HepG2 (cell line): ENCODE results near the gene SLIT1. TPM values are rescaled to one million over a fixed set of nuclear protein-coding genes. Genes with fewer than 3 reads are reported as not detected.

Experiments
- LCORL ChIP-seq, 2 experiments: fragments of 450-650 bp in 1 of 2; sonication (generic) in 1 of 2; formaldehyde crosslinking in 1 of 2; IDR thresholded peaks; 2 replicates each; pipeline versions ENCODE4 v1.5.0 to v1.6.1; 2017 to 2020; ENCODE audit warnings: antibody characterized with exemption in 1 of 2, missing genetic modification reagents in 1 of 2
- MTERF4 ChIP-seq: sonication (generic); formaldehyde crosslinking; IDR thresholded peaks from 2 replicates; pipeline ENCODE4 v1.8.0; 2023; ENCODE audit warnings: mild to moderate bottlenecking, missing genetic modification reagents
- NAIF1 ChIP-seq: sonication (generic); formaldehyde crosslinking; IDR thresholded peaks from 2 replicates; pipeline ENCODE4 v1.5.0; 2020; ENCODE audit warnings: mild to moderate bottlenecking, missing genetic modification reagents, borderline replicate concordance
- PHF5A ChIP-seq: IDR thresholded peaks from one replicate; pipeline ENCODE4 v1.6.1; 2018; ENCODE audit warnings: low read depth, missing genetic modification reagents; ENCODE audit not compliant: unreplicated experiment
- SMAD9 ChIP-seq: sonication (generic); formaldehyde crosslinking; IDR thresholded peaks from 2 replicates; pipeline ENCODE4 v1.5.1; 2020; ENCODE audit warnings: mild to moderate bottlenecking, missing genetic modification reagents
- TARDBP ChIP-seq: sonication (generic); formaldehyde crosslinking; IDR thresholded peaks from 2 replicates; pipeline ENCODE4 v1.8.0; 2022; ENCODE audit warnings: mild to moderate bottlenecking, missing genetic modification reagents
- ZBTB44 ChIP-seq: sonication (generic); formaldehyde crosslinking; IDR thresholded peaks from 2 replicates; pipeline ENCODE4 v1.4.0; 2020; ENCODE audit warnings: missing genetic modification reagents
- ZNF570 ChIP-seq: sonication (generic); formaldehyde crosslinking; IDR thresholded peaks from 2 replicates; pipeline ENCODE4 v1.4.0; 2020; ENCODE audit warnings: mild to moderate bottlenecking, missing genetic modification reagents, borderline replicate concordance
- ZNF615 ChIP-seq: sonication (generic); formaldehyde crosslinking; IDR thresholded peaks from 2 replicates; pipeline ENCODE4 v1.5.0; 2020; ENCODE audit warnings: mild to moderate bottlenecking, missing genetic modification reagents, borderline replicate concordance
- ZNF644 ChIP-seq: IDR thresholded peaks from 2 replicates; pipeline ENCODE4 v1.6.1; 2016; ENCODE audit warnings: low read depth
- ZSCAN29 ChIP-seq: sonication (generic); formaldehyde crosslinking; conservative IDR thresholded peaks from 2 replicates; pipeline ENCODE4 v1.4.0; 2020; ENCODE audit warnings: mild to moderate bottlenecking, missing genetic modification reagents
- polyA plus RNA-seq, 8 experiments: library from polyadenylated mRNA; depleted of rRNA in 3 of 8; stranded (reverse) in 7 of 8; unstranded in 1 of 8; fragments of >200 nt; fragmentation: Illumina TruSeq in 4 of 8; extraction: Trizol in 4 of 8; gene quantifications; 2 replicates each; pipeline versions ENCODE4 v1.2.1 to v1.2.3, GENCODE V29; 2011 to 2016; ENCODE audit warnings: low read depth in 4 of 8, missing spikeins in 1 of 8, mixed read lengths in 1 of 8; ENCODE audit not compliant: insufficient read depth in 1 of 8
- total RNA-seq, 5 experiments: library from RNA; depleted of rRNA; stranded (reverse); fragments of >200 nt; fragmentation: Illumina TruSeq; extraction: Trizol; gene quantifications; 2 replicates each; pipeline ENCODE4 v1.2.3, GENCODE V29; 2016; ENCODE audit warnings: low read depth in 1 of 5
- TF ChIP-seq, protein P1 (sequence below): sonication (generic); formaldehyde crosslinking; IDR thresholded peaks from 2 replicates; pipeline ENCODE4 v1.5.1; 2020; ENCODE audit warnings: missing genetic modification reagents, mild to moderate bottlenecking, borderline replicate concordance
- TF ChIP-seq, protein P2 (sequence below): sonication (generic); formaldehyde crosslinking; IDR thresholded peaks from 2 replicates; pipeline ENCODE4 v1.4.0; 2020; ENCODE audit warnings: missing genetic modification reagents, mild to moderate bottlenecking, borderline replicate concordance
- TF ChIP-seq, protein P3 (sequence below): sonication (generic); formaldehyde crosslinking; IDR thresholded peaks from 2 replicates; pipeline ENCODE4 v1.4.0; 2020; ENCODE audit warnings: missing genetic modification reagents
- TF ChIP-seq, protein P4 (sequence below): sonication (generic); formaldehyde crosslinking; IDR thresholded peaks from 2 replicates; pipeline ENCODE4 v1.4.0; 2020; ENCODE audit warnings: mild to moderate bottlenecking, missing genetic modification reagents, borderline replicate concordance

Gene SLIT1
- total and polyA plus RNA-seq, 2 of the 13 experiments (the other 11 are each of a cell fraction or from before 2014, with no cell fraction given) = 0.09 to 0.33 TPM

GRCh38 chr10:97188261-97188711, 2.5 kb upstream of the SLIT1 start (continued):
- TF ChIP-seq, protein P1, sequence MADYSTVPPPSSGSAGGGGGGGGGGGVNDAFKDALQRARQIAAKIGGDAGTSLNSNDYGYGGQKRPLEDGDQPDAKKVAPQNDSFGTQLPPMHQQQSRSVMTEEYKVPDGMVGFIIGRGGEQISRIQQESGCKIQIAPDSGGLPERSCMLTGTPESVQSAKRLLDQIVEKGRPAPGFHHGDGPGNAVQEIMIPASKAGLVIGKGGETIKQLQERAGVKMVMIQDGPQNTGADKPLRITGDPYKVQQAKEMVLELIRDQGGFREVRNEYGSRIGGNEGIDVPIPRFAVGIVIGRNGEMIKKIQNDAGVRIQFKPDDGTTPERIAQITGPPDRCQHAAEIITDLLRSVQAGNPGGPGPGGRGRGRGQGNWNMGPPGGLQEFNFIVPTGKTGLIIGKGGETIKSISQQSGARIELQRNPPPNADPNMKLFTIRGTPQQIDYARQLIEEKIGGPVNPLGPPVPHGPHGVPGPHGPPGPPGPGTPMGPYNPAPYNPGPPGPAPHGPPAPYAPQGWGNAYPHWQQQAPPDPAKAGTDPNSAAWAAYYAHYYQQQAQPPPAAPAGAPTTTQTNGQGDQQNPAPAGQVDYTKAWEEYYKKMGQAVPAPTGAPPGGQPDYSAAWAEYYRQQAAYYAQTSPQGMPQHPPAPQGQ (CRISPR knock-in tag) = no peak
- TF ChIP-seq SMAD9 (CRISPR knock-in tag) = no peak
- no peak for TF ChIP-seq NAIF1
- no peak for TF ChIP-seq ZNF615
- TF ChIP-seq TARDBP (CRISPR knock-in tag) = no peak
- TF ChIP-seq, protein P2, sequence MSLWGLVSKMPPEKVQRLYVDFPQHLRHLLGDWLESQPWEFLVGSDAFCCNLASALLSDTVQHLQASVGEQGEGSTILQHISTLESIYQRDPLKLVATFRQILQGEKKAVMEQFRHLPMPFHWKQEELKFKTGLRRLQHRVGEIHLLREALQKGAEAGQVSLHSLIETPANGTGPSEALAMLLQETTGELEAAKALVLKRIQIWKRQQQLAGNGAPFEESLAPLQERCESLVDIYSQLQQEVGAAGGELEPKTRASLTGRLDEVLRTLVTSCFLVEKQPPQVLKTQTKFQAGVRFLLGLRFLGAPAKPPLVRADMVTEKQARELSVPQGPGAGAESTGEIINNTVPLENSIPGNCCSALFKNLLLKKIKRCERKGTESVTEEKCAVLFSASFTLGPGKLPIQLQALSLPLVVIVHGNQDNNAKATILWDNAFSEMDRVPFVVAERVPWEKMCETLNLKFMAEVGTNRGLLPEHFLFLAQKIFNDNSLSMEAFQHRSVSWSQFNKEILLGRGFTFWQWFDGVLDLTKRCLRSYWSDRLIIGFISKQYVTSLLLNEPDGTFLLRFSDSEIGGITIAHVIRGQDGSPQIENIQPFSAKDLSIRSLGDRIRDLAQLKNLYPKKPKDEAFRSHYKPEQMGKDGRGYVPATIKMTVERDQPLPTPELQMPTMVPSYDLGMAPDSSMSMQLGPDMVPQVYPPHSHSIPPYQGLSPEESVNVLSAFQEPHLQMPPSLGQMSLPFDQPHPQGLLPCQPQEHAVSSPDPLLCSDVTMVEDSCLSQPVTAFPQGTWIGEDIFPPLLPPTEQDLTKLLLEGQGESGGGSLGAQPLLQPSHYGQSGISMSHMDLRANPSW (CRISPR knock-in tag) = no peak
- TF ChIP-seq ZSCAN29 (CRISPR knock-in tag) = no peak
- TF ChIP-seq, protein P3, sequence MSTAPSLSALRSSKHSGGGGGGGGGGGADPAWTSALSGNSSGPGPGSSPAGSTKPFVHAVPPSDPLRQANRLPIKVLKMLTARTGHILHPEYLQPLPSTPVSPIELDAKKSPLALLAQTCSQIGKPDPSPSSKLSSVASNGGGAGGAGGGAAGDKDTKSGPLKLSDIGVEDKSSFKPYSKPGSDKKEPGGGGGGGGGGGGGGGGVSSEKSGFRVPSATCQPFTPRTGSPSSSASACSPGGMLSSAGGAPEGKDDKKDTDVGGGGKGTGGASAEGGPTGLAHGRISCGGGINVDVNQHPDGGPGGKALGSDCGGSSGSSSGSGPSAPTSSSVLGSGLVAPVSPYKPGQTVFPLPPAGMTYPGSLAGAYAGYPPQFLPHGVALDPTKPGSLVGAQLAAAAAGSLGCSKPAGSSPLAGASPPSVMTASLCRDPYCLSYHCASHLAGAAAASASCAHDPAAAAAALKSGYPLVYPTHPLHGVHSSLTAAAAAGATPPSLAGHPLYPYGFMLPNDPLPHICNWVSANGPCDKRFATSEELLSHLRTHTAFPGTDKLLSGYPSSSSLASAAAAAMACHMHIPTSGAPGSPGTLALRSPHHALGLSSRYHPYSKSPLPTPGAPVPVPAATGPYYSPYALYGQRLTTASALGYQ = no peak
- TF ChIP-seq PHF5A = no peak
- TF ChIP-seq ZNF570 (CRISPR knock-in tag) = no peak
- no peak for TF ChIP-seq MTERF4 (CRISPR knock-in tag)
- TF ChIP-seq ZNF644 (CRISPR knock-in tag) = no peak
- TF ChIP-seq ZBTB44 (CRISPR knock-in tag) = no peak
- TF ChIP-seq, protein P4, sequence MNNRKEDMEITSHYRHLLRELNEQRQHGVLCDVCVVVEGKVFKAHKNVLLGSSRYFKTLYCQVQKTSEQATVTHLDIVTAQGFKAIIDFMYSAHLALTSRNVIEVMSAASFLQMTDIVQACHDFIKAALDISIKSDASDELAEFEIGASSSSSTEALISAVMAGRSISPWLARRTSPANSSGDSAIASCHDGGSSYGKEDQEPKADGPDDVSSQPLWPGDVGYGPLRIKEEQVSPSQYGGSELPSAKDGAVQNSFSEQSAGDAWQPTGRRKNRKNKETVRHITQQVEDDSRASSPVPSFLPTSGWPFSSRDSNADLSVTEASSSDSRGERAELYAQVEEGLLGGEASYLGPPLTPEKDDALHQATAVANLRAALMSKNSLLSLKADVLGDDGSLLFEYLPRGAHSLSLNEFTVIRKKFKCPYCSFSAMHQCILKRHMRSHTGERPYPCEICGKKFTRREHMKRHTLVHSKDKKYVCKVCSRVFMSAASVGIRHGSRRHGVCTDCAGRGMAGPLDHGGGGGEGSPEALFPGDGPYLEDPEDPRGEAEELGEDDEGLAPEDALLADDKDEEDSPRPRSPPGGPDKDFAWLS (CRISPR knock-in tag) = no peak
- TF ChIP-seq LCORL (IDR thresholded peaks at IDR 0.05) = no peak
- no peak for TF ChIP-seq LCORL (CRISPR knock-in tag; IDR thresholded peaks at IDR 0.05)
- TF ChIP-seq, all 625 proteins: peak for 0
